NCI-H226 (cell line): Measurements from ENCODE around the gene ELOVL3.

Experiments
- DNase-seq: peaks from one replicate; pipeline ENCODE4 v3.0.0-alpha.2; 2015

ELOVL3 gene

GRCh38 chr10:102229810-102230263, 3.7 kb downstream of the ELOVL3 start:
- DNase-seq: peak; percentile 79

GRCh38 chr10:102230264-102230860, 4.3 kb downstream of the ELOVL3 start:
- peak; percentile 94 for DNase-seq

DNA sequence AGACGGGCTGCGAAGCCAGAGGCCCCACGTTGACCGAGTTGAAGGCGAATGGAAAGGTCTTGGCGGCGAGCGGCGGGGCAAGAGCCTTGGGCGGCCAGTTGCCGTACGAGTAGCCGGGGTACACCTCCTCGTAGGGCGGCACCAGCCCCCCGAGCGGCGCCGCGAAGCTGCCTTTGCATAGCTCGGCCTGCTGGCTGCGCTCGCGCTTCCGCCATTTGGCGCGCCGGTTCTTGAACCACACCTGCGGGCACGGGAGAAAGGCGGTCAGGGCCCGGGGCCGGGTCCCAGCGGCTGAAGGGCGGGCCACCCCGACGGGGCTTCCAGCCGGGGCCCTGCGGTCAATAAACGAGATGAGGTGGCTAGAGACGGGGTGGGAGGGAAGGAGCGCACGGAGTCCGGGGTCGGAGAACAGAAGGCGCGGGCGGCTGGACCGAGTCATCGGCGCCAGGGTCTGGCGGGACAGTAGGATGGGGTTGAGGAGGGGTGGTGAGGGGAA, 4.8 kb downstream of the ELOVL3 start:
- peak; percentile 63 for DNase-seq

GRCh38 chr10:102231357-102232318, 5.5 kb downstream of the ELOVL3 start:
- DNase-seq: peak; percentile 41

- no peak for DNase-seq
These were observed 7.9 kb downstream of the ELOVL3 start for GRCh38 chr10:102233997-102234396.

DNA sequence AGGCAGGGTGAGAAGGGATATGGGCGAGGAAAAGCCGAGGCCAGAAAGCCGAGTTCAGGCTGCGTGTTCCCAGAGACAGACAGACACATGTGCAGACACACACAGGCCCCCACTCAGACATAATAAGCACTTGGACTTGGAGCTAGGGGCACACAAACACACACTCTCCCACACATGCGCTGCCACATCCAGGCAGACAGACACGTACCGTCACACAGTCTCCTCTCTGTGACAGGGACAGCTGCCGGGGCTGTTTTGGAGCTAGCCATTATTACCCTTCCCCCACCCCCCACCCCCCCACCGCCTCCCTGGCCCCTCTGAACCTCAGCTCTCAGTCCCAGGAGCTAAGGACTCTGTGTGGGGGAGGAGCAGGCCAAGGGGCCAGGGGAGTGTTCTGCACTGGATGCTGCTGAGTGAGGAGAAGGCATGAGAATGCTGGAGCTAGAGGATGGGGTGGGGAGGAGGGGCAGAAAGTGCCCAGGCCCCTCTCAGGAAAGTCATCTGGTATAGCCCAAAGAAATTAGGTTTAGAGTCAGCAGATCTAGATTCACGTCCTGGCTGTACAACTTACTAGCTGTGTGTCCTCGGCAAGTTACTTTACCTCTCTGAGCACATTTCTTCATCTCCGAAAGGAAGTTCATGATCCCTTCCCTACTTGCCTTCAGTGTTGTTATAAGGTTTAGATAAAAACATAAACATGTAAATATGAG, 8.9 kb downstream of the ELOVL3 start:
- no peak for DNase-seq

DNA sequence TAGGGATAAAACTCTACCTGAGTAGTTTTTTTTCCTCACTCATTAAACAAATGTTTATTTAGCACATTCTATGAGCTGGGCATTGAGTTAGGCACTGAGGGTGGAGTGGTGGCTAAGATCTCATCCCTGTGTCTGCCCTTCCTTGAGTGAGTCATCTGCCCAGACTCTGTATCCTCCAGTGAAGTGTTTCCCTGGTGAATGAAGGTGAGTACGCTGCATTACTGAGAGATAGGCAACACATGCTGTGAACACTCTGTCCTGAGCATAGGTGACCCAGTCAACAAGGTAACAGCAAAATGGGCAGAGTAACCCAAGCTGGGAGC, 9.5 kb downstream of the ELOVL3 start:
- DNase-seq: peak; percentile 45

DNA sequence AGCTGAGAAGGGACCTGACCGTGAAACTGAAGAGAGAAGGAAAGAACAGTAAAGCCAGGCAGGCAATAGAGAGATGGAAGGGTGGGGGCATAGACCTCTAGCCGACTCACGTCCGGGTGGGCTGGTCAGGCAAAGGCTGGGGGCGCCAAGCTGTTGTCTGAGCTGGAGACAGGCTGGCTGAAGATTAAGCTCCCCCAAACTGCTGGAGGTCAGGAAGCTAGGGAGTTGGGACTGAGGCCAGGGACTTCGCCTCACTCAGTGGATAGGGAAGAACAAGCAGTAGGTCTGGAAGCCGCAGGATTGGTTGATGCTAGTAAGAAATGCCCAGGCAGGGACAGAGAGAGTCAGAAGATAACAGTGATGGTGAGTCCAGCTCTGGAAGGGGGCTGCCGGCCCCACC, 9.9 kb downstream of the ELOVL3 start:
- DNase-seq: no peak

- DNase-seq: no peak
These were observed 11.7 kb downstream of the ELOVL3 start for GRCh38 chr10:102237711-102238252.

DNA sequence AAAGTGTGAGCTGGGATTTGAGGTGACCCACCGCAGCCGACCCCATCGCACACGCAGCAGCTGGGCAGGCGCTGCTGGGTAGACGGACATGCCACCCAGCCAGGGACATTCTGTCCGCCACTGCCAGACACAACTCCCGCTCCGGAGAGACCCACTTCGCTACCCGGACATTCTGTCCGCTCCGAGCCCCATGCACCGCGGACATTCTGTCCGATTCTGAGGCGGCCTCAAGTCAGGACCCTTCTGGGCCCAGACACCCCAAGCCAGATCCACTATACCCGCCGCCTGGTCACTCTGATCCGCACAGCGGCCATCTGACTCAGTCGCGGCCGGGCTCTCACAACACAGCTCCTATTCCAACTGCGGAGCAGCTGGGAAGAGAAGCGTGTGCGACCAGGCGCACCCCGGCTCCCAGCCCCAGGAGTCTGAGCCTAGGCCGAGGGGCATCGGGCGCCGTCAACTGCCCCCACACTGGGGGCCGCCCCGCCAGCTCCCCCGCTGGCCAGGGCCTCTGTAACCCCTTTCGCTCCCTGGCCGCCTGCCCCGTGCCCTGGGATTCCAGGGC, 14.4 kb downstream of the ELOVL3 start:
- no peak for DNase-seq

DNA sequence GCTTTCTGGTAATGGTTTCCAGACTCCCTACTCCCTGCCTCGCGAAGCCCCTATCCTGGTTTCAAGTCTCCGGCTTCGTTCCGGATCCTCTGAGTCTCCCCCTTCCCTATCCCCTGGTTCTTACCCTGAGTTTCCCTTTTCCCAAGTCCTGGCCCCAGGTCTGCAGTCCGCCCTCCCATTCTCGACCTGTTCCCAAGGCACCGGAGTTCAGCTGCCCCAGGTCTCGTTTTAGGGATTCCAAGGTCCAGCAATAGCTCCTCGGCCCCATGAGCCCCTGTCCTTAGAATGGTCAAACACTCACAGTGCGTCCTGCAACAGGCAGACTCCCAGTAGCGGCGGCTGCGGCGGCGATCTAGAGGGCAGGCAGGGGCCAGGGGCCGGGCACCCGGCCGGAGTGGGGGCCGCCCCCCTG, 14.9 kb downstream of the ELOVL3 start:
- DNase-seq: no peak

DNA sequence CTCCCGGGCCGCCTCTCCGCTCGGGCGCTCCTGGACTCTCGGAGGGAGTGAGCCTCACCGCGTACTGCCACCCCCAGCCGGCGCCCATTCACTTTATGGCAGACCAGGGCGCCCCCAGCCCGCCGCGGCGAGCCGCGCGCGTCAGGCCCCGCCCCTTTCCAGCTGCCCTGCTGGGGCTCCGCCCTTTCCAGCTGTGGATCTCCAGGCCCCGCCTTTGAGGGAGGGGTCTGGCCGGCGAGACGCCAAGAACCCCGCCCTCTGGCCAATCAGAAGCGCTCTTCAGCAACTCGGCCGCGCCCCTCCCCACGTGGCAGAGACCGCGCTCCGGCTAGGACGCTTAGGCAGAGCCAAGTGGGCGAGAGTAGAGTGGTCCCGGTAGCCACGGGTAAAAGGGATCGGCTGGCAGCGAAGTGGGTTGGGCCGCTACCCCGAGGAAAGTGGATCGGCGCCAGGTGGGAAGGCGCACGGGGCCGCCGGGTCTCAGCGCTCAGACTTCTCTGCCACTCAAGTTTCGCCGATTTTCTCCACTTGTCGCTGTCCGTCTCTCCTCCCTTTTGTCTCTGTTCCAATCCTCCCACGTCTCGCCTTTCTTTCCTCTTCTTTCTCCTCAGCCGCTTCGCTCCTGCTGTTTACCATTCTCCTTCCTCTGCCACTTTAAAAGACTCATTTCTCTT, 15.5 kb downstream of the ELOVL3 start, which contains the start of gene PITX3:
PITX3 (minus strand) TSS at position 69 of the 674 bp plus-strand sequence. CDS start 9,432 bp downstream, outside the sequence.
- no peak for DNase-seq

- no peak for DNase-seq
These were observed 16.0 kb downstream of the ELOVL3 start for GRCh38 chr10:102242118-102242485.

- peak; percentile 77 for DNase-seq
These were observed 17.2 kb downstream of the ELOVL3 start for GRCh38 chr10:102243309-102243708.

DNA sequence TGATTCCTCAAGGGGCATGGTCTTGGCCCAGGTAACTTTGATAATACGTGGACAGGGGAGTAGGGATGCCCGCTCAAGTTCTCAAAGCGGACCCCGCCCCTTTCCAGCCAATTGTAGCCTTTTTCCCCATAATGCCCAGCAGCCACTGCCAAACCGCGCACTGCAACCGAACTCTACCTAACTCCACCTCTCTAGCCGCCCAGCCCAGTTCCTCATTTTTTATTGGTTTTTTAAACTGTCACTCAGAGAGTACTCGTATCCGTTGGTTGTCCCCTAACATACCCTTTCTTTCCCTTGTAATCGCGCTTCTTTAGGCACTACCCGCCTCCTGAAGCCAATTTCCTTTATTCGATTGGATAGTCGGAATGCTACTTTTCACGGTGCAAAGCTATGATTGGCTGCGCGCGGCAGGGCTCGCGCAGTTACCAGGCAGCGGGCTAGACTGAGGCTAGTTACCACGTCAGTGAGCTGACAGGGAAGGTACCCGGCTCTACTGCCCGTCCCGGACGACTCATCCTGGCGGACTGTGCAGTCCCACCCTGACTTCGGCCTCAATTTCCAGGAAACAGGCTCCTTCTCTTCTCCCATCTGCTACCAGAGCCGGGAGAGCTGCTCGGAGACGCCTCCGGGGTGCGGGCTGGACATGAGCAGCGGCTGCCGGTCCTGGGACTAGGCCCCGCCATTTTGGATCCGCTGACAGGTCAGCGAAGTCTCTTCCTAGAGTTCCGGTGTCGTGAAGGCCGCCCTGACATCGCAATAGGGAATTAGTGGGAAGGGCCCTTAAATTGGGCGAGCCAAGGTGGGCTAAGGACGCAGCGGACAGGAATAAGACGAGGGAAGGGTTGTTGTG, 19.2 kb downstream of the ELOVL3 start, which contains the start of gene GBF1:
GBF1 (plus strand) TSS at position 451 of the 850 bp plus-strand sequence. CDS start 13,407 bp downstream, outside the sequence.
- DNase-seq: peak; percentile 100

GRCh38 chr10:102245932-102246251, 19.8 kb downstream of the ELOVL3 start:
- DNase-seq: no peak

- no peak for DNase-seq
These were observed 20.2 kb downstream of the ELOVL3 start for GRCh38 chr10:102246261-102246660.

DNA sequence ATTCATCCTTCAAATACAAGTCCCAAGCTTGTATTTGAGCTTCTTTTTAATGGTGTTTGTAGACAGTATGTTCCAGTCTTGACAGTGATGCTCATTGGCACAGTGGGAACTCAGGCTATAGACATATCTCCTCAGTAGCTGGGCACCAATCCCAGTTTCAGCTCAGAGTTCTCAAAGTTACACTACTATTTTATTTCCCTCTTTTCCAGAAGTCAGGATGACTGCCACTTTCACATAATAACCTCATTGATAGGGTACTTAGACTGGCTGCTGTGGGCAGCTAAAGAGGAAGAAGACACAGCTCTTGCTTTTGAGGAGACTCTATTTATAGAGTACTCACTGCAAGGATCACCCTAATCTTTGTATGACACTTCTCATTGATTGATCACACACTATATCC, 21.6 kb downstream of the ELOVL3 start:
- no peak for DNase-seq

DNA sequence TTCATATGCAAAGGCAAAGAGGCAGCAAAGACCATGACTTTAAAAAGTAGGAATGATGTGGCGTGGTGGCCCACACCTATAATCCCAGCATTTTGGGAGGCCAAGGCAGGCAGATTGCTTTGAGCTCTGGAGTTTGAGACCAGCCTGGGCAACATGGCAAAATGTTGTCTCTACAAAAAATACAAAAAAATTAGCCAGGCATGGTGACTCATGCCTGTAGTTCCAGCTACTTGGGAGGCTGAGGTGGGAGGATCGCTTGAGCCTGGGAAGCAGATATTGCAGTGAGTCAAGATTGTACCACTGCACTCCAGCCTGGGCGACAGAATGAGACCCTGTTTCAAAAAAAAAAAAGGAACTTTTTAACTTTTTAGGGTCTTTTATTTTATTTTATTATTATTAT, 26.4 kb downstream of the ELOVL3 start:
- DNase-seq: peak; percentile 63

- no peak for DNase-seq
These were observed 28.3 kb downstream of the ELOVL3 start for GRCh38 chr10:102254426-102254825.

- no peak for DNase-seq
These were observed 29.3 kb downstream of the ELOVL3 start for GRCh38 chr10:102255404-102255803.
